Retina (tissue), 1 donor: Measurements from ENCODE around the gene OR2AG2.

Source experiments
- DNase-seq: peaks from one replicate; pipeline ENCODE4 v3.0.0-alpha.2; 2016

The OR2AG2 gene

GRCh38 chr11:6737872-6738466 lies 33.8 kb downstream of the OR2AG2 start:
- DNase-seq = peak; percentile 34

GRCh38 chr11:6736495-6737121 lies 35.2 kb downstream of the OR2AG2 start:
- no peak for DNase-seq

GRCh38 chr11:6735306-6735705 lies 36.5 kb downstream of the OR2AG2 start:
- DNase-seq = no peak

GRCh38 chr11:6734616-6735015 lies 37.2 kb downstream of the OR2AG2 start:
- no peak for DNase-seq

GRCh38 chr11:6733326-6734275 lies 38.2 kb downstream of the OR2AG2 start:
- DNase-seq = no peak

- no peak for DNase-seq
Measured at GRCh38 chr11:6727971-6728760, 43.6 kb downstream of the OR2AG2 start.

- no peak for DNase-seq
Measured at GRCh38 chr11:6725386-6725896, 46.3 kb downstream of the OR2AG2 start.

- DNase-seq = no peak
Measured at GRCh38 chr11:6724013-6724412, 47.8 kb downstream of the OR2AG2 start.

GRCh38 chr11:6721343-6721742 lies 50.4 kb downstream of the OR2AG2 start:
- no peak for DNase-seq

- DNase-seq = no peak
Measured at GRCh38 chr11:6719576-6719975, 52.2 kb downstream of the OR2AG2 start.

GRCh38 chr11:6717426-6717825 lies 54.4 kb downstream of the OR2AG2 start:
- no peak for DNase-seq
